COLO829 (cell line): ENCODE results near the gene SNAPC4.

Source experiments
- DNase-seq: peaks from one replicate; pipeline ENCODE4 v3.0.0; 2012; ENCODE audit warnings: low spot score

SNAPC4 gene, protein sequence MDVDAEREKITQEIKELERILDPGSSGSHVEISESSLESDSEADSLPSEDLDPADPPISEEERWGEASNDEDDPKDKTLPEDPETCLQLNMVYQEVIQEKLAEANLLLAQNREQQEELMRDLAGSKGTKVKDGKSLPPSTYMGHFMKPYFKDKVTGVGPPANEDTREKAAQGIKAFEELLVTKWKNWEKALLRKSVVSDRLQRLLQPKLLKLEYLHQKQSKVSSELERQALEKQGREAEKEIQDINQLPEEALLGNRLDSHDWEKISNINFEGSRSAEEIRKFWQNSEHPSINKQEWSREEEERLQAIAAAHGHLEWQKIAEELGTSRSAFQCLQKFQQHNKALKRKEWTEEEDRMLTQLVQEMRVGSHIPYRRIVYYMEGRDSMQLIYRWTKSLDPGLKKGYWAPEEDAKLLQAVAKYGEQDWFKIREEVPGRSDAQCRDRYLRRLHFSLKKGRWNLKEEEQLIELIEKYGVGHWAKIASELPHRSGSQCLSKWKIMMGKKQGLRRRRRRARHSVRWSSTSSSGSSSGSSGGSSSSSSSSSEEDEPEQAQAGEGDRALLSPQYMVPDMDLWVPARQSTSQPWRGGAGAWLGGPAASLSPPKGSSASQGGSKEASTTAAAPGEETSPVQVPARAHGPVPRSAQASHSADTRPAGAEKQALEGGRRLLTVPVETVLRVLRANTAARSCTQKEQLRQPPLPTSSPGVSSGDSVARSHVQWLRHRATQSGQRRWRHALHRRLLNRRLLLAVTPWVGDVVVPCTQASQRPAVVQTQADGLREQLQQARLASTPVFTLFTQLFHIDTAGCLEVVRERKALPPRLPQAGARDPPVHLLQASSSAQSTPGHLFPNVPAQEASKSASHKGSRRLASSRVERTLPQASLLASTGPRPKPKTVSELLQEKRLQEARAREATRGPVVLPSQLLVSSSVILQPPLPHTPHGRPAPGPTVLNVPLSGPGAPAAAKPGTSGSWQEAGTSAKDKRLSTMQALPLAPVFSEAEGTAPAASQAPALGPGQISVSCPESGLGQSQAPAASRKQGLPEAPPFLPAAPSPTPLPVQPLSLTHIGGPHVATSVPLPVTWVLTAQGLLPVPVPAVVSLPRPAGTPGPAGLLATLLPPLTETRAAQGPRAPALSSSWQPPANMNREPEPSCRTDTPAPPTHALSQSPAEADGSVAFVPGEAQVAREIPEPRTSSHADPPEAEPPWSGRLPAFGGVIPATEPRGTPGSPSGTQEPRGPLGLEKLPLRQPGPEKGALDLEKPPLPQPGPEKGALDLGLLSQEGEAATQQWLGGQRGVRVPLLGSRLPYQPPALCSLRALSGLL (N-terminal part only)

DNA sequence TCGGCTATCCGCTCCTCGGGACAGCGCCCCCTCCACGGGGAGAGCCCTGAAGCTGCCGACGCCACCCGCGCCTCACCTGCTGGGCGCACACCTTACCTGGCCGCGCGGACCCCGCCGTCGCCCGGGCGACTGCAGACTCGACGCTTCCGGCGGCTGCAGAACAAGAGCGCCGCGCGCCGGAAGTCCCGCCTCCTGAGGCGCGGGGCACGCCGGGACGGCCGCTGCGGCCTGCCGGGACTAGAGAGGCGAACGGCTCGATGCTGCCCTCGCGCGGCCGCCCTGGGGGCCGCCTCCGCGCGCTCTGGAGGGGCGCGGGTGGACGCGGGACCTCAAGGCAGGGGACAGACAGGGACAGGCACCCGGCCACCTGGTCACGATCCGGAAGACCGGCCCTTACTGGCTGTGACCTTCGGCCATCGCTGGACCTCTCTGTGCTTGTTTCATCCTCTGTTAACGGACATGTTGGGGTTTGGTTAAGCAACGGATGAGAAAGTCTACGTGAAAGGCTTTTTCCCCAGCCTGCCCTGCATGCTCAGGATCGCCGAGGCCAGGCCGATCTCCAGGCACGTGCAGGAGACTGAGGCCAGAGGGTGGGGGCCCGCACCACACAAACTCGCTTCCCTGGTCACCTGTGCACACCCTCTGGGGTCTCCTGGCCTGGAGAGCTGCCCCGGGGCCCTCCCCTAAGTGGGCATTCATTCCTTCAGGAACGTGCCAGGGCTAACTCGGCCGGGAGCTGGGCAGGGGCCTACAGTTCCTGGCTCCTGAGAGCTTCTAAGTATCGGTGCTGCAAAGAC lies at the start of gene SNAPC4:
SNAPC4 (minus strand) TSS at position 133 of the 797 bp plus-strand sequence. CDS start 1,742 bp downstream, outside the sequence.
- peak; percentile 82 for DNase-seq

DNA sequence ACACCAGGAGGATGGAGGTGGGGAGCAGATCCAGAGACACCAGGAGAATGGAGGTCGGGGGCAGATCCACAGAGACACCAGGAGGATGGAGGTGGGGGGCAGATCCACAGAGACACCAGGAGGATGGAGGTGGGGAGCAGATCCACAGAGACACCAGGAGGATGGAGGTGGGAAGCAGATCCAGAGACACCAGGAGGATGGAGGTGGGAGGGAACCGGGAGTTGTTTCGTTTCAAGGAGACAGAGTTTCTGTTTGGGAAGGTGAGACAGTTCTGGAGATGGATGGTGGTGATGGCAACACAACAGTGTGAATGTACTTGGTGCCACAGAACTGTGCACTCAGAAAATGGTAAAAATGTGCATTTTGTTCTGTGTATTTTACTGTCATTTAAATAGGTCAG lies 48.7 kb upstream of the SNAPC4 start:
- DNase-seq, result no peak

DNA sequence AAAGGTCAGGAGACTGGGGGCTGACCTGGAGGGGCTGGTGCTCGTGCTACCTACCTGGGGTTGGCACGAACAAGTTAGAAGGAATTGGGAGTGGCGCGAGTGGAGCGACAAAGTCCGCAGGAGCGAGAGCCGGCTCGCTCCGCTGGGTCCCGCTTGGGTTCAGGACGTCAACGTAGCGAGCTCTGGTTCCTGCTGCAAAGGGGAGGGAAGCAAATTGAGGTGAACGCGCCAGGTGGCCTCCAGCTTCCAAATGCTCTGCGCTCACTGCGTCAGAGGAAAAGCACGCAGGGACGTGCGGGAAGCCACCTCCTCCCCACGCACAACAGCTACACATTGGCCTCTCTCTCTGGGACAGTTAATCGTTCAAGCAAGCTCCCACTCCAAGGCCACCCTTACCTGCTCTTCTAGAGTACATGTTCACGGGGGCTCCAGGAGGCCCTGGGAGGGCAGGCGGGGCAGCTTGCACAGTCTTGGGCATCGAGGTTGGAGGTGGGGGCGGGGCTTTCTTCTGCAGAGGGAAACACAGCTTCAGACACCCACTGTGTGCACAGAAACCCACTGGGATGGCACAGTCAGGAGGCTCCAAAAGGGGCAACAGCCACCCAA lies 47.3 kb upstream of the SNAPC4 start:
- DNase-seq, result no peak

DNA sequence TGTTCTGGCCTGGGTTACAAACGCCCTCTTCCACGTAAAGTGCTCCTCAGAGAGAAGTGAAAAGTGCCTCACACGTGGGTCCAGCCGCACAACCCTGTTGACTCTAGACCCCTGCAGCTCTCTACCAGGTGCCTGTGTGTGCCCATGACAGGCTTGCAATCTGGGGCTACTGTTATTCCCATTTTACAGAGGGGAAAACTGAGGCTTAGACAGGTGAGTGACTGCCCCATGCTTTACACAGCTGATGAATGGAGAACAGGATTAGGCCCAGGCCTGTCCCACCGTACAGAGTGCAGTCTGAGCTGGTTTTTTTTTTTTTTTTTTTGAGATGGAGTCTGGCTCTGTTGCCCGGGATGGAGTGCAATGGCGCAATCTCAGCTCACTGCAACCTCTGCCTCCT lies 45.8 kb upstream of the SNAPC4 start:
- DNase-seq, result no peak

DNA sequence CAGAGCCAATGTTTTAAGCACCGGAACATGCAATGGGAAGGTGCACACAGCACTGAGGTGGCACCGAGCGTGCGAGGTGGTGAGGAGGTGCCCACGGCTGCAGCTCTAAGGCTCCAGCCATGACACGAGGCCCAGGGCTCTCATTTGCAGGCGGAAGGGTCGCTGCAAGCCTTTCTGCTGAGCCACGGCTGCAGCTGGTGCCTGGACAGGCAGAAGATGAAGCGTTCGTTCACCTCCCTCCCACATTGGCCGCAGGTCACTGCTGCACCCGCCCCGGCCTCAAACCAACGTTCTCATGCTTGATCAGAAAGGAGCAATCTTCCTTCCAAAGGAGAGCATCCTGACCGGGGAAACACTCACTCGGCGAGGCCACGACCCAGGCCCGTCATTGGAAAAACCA lies 44.1 kb upstream of the SNAPC4 start:
- no peak for DNase-seq

DNA sequence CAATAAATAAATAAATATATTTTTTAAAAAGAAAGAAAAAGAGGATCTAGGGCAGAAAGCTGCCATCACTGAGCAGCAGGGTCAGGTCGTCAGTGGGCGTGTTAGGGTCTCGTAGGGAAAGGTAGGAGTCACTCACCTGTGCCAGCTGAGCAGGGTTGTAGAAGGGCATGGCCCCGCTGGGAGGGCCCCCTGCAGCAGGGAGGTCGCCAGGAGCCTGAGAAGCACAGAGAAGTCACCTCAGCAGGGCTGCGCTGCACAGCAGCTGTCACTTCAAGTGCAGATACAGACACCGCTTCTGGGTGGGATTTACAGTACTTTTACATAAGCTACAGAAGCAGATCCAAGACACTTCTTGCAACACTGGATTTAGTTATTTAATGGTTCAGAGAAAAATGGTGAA lies 43.7 kb upstream of the SNAPC4 start:
- no peak for DNase-seq

DNA sequence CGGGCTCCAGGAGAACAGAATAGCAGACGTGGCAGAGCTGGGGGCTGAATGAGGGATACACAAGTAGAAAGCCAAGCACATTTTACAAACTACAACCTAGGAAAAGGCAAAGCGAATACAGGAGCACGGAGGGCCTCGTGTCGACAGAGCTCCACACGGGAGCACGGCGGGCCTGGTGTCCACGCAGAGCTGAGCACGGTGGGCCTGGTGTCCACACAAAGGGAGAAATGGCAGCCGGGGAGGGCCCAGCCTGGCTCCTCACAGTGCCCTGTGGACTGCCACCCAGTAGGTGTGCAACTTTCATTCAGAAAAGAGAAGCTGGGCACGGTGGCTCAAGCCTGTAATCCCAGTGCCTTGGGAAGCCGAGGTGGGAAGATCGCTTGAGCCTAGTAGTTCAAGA lies 43.1 kb upstream of the SNAPC4 start:
- DNase-seq, result no peak

DNA sequence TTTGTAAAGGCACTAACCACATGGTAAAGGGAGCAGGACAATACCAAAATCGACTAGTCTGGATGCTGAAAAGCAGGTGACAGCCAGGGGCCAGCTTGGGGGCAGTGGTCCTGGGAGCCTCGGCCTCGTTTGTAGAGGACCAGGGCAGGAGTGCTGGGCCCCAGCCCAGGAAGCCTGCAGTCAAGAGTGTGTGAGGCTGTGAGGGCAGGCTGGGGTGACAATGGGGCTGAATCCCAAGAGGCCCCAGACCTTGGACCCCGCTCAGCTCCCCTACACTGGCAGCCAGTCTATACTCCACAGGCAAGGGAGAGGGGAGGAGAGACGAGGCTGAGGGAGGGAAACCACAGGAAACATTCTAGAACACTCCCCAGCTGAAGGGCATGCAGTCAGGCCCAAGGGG lies 42.3 kb upstream of the SNAPC4 start:
- DNase-seq, result no peak

DNA sequence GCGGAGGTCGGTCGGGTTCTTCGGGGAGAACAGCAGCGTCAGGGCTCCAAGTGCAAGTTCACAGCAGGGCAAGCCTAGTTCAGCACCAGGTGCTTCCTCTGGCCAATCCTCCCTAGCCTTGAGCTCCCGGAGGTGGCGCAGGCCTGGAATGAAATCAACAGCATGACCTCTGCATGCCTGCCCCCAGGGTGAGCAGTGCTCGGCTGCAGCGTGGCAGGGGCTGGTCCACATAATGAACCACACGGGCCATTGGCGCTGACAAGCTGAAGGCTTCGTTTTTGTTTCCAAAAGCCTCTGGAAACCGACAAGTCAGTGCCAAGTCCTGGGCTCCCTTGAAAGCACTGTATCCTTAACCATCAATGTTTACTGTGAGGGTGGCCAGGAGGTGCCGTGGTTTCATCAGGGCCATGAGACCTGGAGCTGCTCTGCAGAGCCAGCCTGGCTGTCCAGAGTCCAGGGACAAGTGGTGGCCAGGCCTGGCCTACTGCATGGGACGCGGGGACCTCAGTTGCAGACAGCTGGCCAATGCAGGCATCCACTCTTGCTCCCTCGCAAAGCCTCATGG lies 41.8 kb upstream of the SNAPC4 start:
- no peak for DNase-seq

DNA sequence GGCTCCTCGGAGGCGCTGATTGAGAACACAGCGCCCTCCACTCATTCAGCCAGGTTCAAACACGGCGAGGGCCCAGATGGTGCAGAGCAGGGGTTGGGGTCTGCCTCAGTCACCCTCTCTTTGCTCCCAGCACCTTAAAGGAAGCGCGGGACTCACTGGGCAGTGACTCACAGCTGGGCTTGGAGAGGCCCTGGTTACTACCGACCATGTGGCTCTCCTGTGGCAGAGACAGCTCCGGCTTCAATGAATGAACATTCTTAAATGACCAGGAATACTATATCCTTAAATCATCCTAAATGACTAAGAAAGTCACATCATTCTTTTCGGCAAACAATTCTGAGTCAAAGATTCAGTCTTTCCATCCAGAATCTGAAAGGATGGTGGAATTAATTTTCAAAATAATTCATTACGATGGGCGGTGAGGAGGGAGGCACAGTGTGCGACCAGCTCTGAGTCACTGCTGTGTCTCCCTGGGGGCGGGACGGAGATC lies 41.3 kb upstream of the SNAPC4 start:
- no peak for DNase-seq

DNA sequence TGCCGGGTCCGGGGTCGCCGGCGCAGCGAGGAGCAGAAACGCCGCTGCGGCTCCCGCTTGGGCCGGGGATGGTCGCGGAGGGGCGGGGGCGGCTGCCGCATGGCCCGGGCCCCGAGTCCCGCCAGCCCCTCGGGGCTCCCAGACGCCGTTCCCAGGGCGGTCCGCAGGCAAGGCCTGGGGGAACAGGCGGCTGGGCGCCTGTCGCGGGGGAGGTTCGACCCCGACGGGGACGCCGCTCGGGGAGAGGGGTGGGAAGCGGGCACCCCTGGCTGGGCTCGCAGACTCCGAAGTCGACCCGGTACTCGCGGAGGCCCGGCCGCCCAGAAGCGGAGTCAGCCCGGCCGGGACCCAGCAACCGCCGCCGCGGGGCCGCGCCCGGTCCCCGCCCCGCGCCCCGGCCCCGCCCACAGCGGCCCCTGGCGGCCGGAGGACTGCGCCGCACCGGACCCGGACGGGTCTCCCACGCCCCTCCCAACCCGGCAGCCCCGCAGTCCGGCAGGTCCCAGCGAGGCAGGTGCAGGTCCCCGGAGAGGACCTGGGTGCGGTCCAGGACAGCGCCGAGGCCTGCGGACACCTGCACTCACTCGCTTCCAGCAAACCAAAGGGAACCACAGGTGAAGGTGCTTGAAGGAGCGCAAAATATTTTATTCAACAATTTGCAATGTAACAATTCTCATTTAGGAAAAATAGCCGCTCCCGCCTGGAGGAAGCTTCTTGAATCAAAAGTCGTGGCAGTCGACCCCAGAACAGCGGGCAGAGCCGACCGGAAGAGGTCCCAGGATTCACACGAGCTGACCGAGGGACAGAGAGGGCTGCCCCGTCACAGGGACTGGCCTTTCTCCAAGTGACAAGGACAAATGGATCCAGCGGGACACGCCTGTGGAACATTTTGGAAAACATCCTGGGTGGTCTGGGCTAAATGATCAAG lies 39.8 kb upstream of the SNAPC4 start, which contains the start of gene INPP5E:
INPP5E (minus strand) TSS at position 365 of the 928 bp plus-strand sequence. CDS start 426 bp downstream, outside the sequence.
- DNase-seq, result peak; percentile 80

DNA sequence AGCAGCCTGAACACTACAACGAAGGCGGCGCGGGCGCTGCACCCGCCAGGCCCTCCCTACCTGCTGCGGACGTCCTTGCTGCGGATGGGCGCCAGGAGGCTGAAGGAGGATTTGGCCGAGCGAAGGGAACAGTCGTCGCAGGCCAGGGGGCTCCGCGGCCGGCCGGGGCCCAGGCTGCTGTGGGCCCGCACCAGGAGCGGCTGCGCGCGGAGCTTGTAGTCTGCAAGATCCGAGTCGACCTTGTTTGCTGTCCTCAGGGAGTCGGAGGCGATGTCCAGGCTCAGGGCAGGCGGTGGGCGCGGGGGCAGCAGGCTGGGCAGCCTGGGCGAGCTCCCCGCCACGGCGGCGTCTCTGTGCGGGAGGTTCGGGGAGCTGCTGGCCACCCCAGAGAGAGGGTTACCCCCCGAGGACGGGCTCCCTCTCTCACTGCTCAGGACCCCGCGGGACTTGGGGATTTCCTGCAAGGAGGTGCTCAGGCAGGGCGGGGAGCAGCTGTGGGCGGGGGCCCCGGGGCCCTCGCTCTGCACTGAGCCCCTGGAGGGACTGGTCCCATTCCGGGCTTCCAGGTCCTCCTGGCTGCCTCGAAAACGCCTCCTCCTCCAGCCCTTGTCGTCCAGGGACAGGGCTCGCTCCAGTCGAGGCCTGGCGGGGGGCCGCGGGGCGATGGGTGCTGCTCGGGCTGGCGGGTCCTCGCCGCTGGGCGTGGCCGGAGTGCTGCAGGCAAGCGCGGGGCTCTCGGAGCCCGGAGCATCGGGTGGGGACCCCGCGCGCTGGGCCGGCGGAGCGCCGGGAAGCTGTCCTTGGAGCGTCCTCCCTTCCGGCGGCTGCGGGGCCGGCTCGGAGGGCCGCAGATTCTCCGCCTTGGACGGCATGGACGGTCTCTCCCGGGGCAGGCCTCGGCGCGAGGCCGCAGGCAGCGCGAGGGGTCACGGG lies 38.8 kb upstream of the SNAPC4 start:
- DNase-seq, result peak; percentile 6

DNA sequence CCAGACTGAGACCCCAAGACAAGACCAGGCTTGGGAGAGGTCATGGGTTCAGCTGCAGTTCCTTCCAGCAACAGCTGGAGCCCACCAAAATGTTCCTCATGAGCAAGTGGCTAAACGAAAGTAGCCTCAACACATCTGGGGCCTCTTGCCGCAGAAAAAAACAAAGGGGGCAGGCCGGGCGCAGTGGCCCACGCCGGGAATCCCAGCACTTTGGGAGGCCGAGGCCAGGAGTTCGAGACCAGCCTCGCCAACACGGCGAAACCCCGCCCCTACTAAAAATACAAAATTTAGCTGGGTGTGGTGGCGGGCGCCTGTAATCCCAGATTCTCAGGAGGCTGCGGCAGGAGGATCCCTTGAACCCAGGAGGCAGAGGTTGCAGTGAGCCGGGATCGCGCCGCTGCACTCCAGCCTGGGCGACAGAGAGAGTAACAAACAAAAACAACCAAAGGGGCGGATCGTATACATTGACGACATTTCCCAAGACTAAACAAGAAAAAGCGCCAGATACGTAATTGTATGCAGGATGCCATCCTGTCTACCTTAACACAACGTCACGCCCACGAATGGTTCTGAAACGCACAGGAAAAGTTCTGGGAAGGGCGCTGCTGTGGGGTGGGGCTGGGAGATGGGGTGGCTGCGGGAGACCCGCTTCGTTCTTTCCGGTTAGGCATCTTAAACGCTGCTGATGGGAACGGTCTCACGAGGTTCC lies 38.0 kb upstream of the SNAPC4 start:
- peak; percentile 11 for DNase-seq

DNA sequence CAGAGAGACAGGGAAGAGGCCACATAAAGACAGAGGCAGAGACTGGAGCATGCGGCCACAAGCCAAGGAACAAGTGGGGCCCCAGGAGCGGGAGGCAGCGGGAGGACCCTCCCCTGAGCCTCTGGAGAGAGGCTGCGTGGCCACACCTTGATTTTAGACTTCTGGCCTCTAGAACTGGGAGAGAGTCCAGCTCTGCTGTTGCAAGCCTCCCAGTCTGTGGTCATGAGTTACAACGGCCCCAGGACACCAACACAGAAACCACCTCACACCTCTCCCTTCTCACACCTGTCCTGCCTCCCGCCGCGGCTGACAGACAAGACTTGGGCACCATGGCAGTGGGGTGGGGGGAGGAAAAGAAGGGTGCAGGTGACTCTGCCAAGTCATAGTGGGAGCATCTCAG lies 37.5 kb upstream of the SNAPC4 start:
- DNase-seq, result no peak

DNA sequence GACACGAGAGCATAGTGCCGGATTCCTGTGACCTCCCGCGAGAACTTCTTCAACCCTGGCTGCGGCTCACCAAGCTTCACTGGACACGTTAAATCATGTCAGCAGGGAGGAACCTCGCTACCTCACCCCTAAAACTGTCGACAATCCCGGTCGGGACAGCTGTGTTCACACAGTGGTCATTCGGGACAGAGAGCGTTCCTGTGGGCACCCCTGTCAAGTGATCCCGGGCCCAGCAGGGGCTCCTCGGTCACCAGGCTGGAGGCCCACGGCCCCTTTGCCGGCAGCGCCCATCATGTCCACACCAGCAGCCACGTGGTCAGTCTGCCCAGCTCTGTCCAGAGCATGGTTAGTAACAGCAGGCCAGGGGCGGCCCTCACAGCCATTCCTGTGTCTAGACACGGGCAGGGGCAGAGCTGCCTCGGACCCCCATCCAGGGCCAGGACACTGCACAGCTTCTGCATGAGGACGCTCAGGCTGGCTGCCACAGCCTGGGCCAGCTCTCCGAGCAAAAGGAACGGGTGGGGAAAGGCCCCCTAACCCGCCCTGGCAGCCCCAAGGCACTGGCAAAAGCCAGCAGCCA lies 36.2 kb upstream of the SNAPC4 start:
- no peak for DNase-seq

DNA sequence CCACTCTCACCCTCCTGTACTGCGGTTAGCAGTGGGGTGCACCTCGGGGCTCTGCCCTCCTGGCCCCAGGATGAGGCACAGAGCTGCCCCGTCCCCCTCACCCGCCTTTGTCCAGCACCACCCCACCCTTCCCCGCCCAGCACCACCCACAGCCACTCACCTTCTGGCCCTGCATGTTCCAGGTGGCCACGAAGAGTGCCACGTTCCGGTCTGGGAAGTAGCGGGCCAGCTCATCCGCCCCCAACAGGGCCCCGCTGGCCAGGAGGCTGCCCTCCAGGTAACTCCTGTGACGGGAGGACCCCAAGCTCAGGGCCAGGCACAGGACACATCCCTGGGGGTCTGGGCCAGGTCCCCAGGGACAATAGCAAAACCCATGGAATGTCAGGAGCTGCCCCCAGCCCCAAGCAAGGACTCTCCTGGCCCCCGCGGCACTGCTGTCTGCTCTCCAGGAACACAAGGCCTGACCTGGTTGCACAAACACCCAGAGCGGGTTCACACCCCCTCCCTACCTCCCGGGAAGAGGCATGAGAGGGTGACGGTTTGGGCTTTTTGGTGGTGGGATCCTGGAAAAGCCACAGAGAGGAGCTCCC lies 34.7 kb upstream of the SNAPC4 start:
- no peak for DNase-seq
